SK-N-SH (cell line): Measurements from ENCODE around the gene NIPAL1. TPM values are rescaled to one million over a fixed set of nuclear protein-coding genes. Genes with fewer than 3 reads are reported as not detected.

Source experiments
- CTCF ChIA-PET: fragments of 300-600, 350-600 bp; formaldehyde crosslinking; extraction: SDS; loops from one replicate; lab custom pipeline; 2021; lab: Yijun Ruan, JAX
- POLR2A ChIA-PET: fragments of 350-600 bp; sonication (Branson Sonifier 250); formaldehyde crosslinking; extraction: SDS; loops from one replicate; lab custom pipeline; 2020; ENCODE audit warnings: antibody characterized with exemption, inconsistent platforms; lab: Yijun Ruan, JAX
- DNase-seq: peaks from one replicate; pipeline ENCODE4 v3.0.0; 2012
- H2AFZ ChIP-seq: fragments of 200-600 bp; sonication (generic); 2 replicates; pipeline ENCODE4 v1.8.1; 2016; ENCODE audit warnings: antibody characterized with exemption, mild to moderate bottlenecking, low read depth
- H3F3A ChIP-seq: fragments of 200-600 bp; sonication (generic); replicated peaks from 2 replicates; pipeline ENCODE3; 2016; ENCODE audit warnings: antibody characterized with exemption, mild to moderate bottlenecking; ENCODE audit not compliant: insufficient read depth
- H3K27ac ChIP-seq, 2 experiments: fragments of 200-500 bp in 1 of 2; fragments of 200-600 bp in 1 of 2; sonication (Bioruptor generic) in 1 of 2; sonication (generic), shearing (Covaris generic) in 1 of 2; 2 replicates each; pipeline versions ENCODE4 v1.5.1 to v1.6.1; 2014 to 2016; ENCODE audit warnings: low read depth in 2 of 2, inconsistent platforms in 1 of 2, low read length in 1 of 2, mild to moderate bottlenecking in 1 of 2, mixed read lengths in 1 of 2
- H3K27me3 ChIP-seq: fragments of 200-600 bp; sonication (generic), shearing (Covaris generic); 2 replicates; pipeline ENCODE4 v1.6.1; 2016; ENCODE audit warnings: mixed run types; ENCODE audit not compliant: insufficient read depth
- H3K36me3 ChIP-seq, 2 experiments: fragments of 200-500 bp in 1 of 2; fragments of 200-600 bp in 1 of 2; sonication (Bioruptor generic) in 1 of 2; sonication (generic) in 1 of 2; replicated peaks in 1 of 2; 2 replicates each; pipeline versions ENCODE3 to v1.5.1; 2014 to 2016; ENCODE audit warnings: low read length in 1 of 2, mild to moderate bottlenecking in 1 of 2; ENCODE audit not compliant: insufficient read depth in 2 of 2, control insufficient read depth in 1 of 2
- H3K4me1 ChIP-seq, 2 experiments: fragments of 200-500 bp in 1 of 2; fragments of 200-600 bp in 1 of 2; sonication (Bioruptor generic) in 1 of 2; sonication (generic), shearing (Covaris generic) in 1 of 2; 2 replicates each; pipeline versions ENCODE4 v1.5.1 to v1.6.1; 2014 to 2016; ENCODE audit warnings: low read depth in 1 of 2, low read length in 1 of 2, mixed run types in 1 of 2; ENCODE audit not compliant: insufficient read depth in 2 of 2, control insufficient read depth in 1 of 2
- H3K4me2 ChIP-seq: fragments of 200-600 bp; sonication (generic), shearing (Covaris generic); 2 replicates; pipeline ENCODE4 v1.6.1; 2017; ENCODE audit warnings: mixed run types
- H3K4me3 ChIP-seq, 2 experiments: fragments of 200-500 bp in 1 of 2; fragments of 200-600 bp in 1 of 2; sonication (Bioruptor generic) in 1 of 2; sonication (generic), shearing (Covaris generic) in 1 of 2; 2 replicates each; pipeline versions ENCODE4 v1.5.1 to v1.8.1; 2014 to 2016; ENCODE audit warnings: low read depth in 2 of 2, inconsistent platforms in 1 of 2, low read length in 1 of 2, mild to moderate bottlenecking in 1 of 2, mixed read lengths in 1 of 2, moderate library complexity in 1 of 2
- H3K79me2 ChIP-seq: fragments of 200-600 bp; sonication (generic); 2 replicates; pipeline ENCODE4 v1.8.1; 2017; ENCODE audit warnings: mild to moderate bottlenecking; ENCODE audit not compliant: insufficient read depth
- H3K9ac ChIP-seq: fragments of 200-600 bp; sonication (generic); 2 replicates; pipeline ENCODE4 v1.6.1; 2017; ENCODE audit warnings: mixed run types
- H3K9me2 ChIP-seq: fragments of 200-600 bp; sonication (generic); 2 replicates; pipeline ENCODE4 v1.6.1; 2017; ENCODE audit warnings: mixed run types
- H3K9me3 ChIP-seq: fragments of 200-600 bp; sonication (generic); 2 replicates; pipeline ENCODE4 v1.6.1; 2017; ENCODE audit warnings: mixed run types, mild to moderate bottlenecking, moderate library complexity
- H4K20me1 ChIP-seq: fragments of 200-600 bp; sonication (generic); 2 replicates; pipeline ENCODE4 v1.6.1; 2017; ENCODE audit warnings: mild to moderate bottlenecking, mixed run types; ENCODE audit not compliant: insufficient read depth
- CHD2 ChIP-seq: fragments of 150-350 bp; IDR thresholded peaks from 2 replicates; pipeline ENCODE4 v1.6.1; 2018; ENCODE audit warnings: low read length; ENCODE audit not compliant: partially characterized antibody
- EZH2phosphoT487 ChIP-seq: fragments of 200-600 bp; sonication (generic); IDR thresholded peaks from 2 replicates; pipeline ENCODE4 v1.6.1; 2017; ENCODE audit warnings: low read depth, mixed run types, mild to moderate bottlenecking, antibody characterized with exemption, moderate library complexity, borderline replicate concordance
- FOSL2 ChIP-seq: IDR thresholded peaks from 2 replicates; pipeline ENCODE4 v1.4.0; 2012; ENCODE audit warnings: low read depth, mild to moderate bottlenecking, moderate library complexity, borderline replicate concordance
- FOXJ3 ChIP-seq: sonication (generic); formaldehyde crosslinking; IDR thresholded peaks from 2 replicates; pipeline ENCODE4 v1.5.1; 2020; ENCODE audit warnings: mild to moderate bottlenecking, missing genetic modification reagents
- GABPA ChIP-seq: IDR thresholded peaks from 2 replicates; pipeline ENCODE4 v1.4.0; 2012; ENCODE audit warnings: low read depth, mild to moderate bottlenecking
- GATA2 ChIP-seq: sonication (generic); formaldehyde crosslinking; IDR thresholded peaks from 2 replicates; pipeline ENCODE4 v1.5.0; 2020; ENCODE audit warnings: mild to moderate bottlenecking, missing genetic modification reagents
- MAX ChIP-seq: IDR thresholded peaks from 2 replicates; pipeline ENCODE4 v1.4.0; 2012; ENCODE audit warnings: low read depth
- MEF2A ChIP-seq: IDR thresholded peaks from 2 replicates; pipeline ENCODE4 v1.4.0; 2012; ENCODE audit warnings: low read depth, borderline replicate concordance
- MXI1 ChIP-seq: IDR thresholded peaks from 2 replicates; pipeline ENCODE4 v1.6.1; 2012; ENCODE audit warnings: mild to moderate bottlenecking, low read depth, low read length, improper control_type of control experiment
- NRF1 ChIP-seq: IDR thresholded peaks from 2 replicates; pipeline ENCODE4 v1.6.1; 2012; ENCODE audit warnings: low read depth, mild to moderate bottlenecking, low read length
- POLR2AphosphoS5 ChIP-seq: IDR thresholded peaks from 2 replicates; pipeline ENCODE4 v1.6.1; 2012; ENCODE audit warnings: low read depth, low read length
- RCOR1 ChIP-seq: fragments of 150-350 bp; IDR thresholded peaks from 2 replicates; pipeline ENCODE4 v1.6.1; 2017; ENCODE audit warnings: antibody characterized with exemption, low read length
- RFX5 ChIP-seq: IDR thresholded peaks from 2 replicates; pipeline ENCODE4 v1.6.1; 2012; ENCODE audit warnings: mild to moderate bottlenecking, improper control_type of control experiment, low read length
- RXRA ChIP-seq: IDR thresholded peaks from 2 replicates; pipeline ENCODE4 v1.4.0; 2012; ENCODE audit warnings: low read depth, mild to moderate bottlenecking, borderline replicate concordance
- SIN3A ChIP-seq: IDR thresholded peaks from 2 replicates; pipeline ENCODE4 v1.6.1; 2012; ENCODE audit warnings: low read depth, mild to moderate bottlenecking, low read length, moderate library complexity, borderline replicate concordance
- TAF1 ChIP-seq: IDR thresholded peaks from 2 replicates; pipeline ENCODE4 v1.6.1; 2012; ENCODE audit warnings: low read depth, mild to moderate bottlenecking, low read length, moderate library complexity, borderline replicate concordance
- WGBS: methylation state at CpG from one replicate; pipeline ENCODE4 v1.1.6; 2017; ENCODE audit warnings: low lambda C conversion rate; 5-methylcytosine and 5-hydroxymethylcytosine counted together
- polyA plus RNA-seq, 3 experiments: library from polyadenylated mRNA; depleted of rRNA; stranded (reverse); fragments of >200 nt; gene quantifications; 2 replicates each; pipeline ENCODE4 v1.2.3, GENCODE V29; 2012
- TF ChIP-seq, protein P1 (sequence below): IDR thresholded peaks from 2 replicates; pipeline ENCODE4 v1.6.1; 2012; ENCODE audit warnings: mild to moderate bottlenecking, low read depth, low read length, moderate library complexity

The NIPAL1 gene
- polyA plus RNA-seq, 1 of the 3 experiments (the other 2 are of a cell fraction): 1.8 TPM

DNA sequence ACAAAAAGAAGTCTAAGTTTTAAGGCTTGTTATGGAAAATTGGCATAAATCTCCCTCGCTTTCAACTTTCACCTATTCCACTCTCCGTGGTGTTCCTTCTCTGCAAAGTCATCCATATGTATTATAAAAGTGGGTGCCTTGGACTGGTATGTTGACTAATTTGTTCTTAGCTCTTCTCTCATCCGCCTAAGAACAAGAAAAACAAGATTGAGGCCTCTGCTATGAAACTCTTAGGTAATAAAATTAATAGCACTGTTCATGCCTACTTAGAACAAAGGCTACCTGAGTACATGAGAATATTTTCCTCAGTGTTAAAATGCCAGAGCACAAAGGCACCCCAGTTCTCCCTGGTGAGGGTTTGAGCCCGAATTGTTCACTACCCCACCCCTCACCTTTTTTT lies 1.4 kb upstream of the NIPAL1 start:
- Histone ChIP-seq H3K36me3 (no peaks in the 10 kb centered on the region), H2AFZ (no peak overlapping the region), H3K4me2 (no peak overlapping the region), H3K4me1 (peaks cover 0 to 10% of the 10 kb centered on the region in 2 experiments; a peak in 1 of 4 replicates), H3K27me3 (no peaks in the 10 kb centered on the region), H3K27ac (no peak overlapping the region), H3K9ac (no peak overlapping the region), H3K9me3 (no peaks in the 10 kb centered on the region), H3F3A (peaks cover 6% of the 10 kb centered on the region), H3K4me3 (no peak overlapping the region), H3K9me2 (no peaks in the 10 kb centered on the region)
- ChIA-PET POLR2A (no interaction called here), CTCF (interaction anchor here (1.4 kb wide), 1 partner anchor 83 kb away, joined by 3 read pairs; no protein-coding TSS in a partner anchor)
- WGBS: 78% methylated on average over 4 of the region's 4 CpGs
- DNase-seq: no peak
- TF ChIP-seq RFX5 (no peak), FOSL2 (no peak), FOXJ3 (CRISPR knock-in tag) (no peak), SIN3A (no peak), MAX (no peak), NRF1 (no peak), MXI1 (no peak), MEF2A (no peak), RXRA (no peak), GATA2 (CRISPR knock-in tag) (no peak), RCOR1 (no peak), GABPA (no peak), POLR2AphosphoS5 (no peak)
- TF ChIP-seq, all 33 proteins: peak for 0
- no peaks in the 10 kb centered on the region for H4K20me1 ChIP-seq
- no peaks in the 10 kb centered on the region for H3K79me2 ChIP-seq

DNA sequence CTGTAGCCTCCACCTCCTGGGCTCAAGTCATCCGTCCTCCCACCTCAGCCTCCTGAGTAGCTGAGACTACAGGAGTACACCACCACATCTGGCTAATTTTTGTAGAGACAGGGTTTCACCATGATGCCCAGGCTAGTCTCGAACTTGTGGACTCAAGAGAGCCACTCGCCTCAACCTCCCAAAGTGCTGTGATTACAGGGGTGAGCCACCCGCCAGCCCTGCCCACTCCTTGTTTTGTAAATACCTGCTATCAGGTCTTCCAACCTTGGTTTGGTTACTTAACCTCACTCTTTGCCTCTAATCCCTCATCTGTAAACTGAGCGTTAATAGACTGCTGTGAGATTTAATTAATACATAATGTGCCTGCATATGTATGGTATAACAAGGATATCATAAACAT lies 894 bp upstream of the NIPAL1 start:
- no peaks in the 10 kb centered on the region for H3K36me3 ChIP-seq
- TF ChIP-seq, protein P1, sequence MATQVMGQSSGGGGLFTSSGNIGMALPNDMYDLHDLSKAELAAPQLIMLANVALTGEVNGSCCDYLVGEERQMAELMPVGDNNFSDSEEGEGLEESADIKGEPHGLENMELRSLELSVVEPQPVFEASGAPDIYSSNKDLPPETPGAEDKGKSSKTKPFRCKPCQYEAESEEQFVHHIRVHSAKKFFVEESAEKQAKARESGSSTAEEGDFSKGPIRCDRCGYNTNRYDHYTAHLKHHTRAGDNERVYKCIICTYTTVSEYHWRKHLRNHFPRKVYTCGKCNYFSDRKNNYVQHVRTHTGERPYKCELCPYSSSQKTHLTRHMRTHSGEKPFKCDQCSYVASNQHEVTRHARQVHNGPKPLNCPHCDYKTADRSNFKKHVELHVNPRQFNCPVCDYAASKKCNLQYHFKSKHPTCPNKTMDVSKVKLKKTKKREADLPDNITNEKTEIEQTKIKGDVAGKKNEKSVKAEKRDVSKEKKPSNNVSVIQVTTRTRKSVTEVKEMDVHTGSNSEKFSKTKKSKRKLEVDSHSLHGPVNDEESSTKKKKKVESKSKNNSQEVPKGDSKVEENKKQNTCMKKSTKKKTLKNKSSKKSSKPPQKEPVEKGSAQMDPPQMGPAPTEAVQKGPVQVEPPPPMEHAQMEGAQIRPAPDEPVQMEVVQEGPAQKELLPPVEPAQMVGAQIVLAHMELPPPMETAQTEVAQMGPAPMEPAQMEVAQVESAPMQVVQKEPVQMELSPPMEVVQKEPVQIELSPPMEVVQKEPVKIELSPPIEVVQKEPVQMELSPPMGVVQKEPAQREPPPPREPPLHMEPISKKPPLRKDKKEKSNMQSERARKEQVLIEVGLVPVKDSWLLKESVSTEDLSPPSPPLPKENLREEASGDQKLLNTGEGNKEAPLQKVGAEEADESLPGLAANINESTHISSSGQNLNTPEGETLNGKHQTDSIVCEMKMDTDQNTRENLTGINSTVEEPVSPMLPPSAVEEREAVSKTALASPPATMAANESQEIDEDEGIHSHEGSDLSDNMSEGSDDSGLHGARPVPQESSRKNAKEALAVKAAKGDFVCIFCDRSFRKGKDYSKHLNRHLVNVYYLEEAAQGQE: no peak
- TF ChIP-seq RCOR1 (no peak), MEF2A (no peak), FOXJ3 (CRISPR knock-in tag) (no peak), MXI1 (no peak), TAF1 (no peak), NRF1 (no peak), CHD2 (no peak), GATA2 (CRISPR knock-in tag) (no peak), EZH2phosphoT487 (no peak)
- no peaks in the 10 kb centered on the region for H4K20me1 ChIP-seq
- peak overlapping the region; percentile 85 for H3K4me2 ChIP-seq
- peaks cover 0 to 10% of the 10 kb centered on the region in 2 experiments; a peak in 1 of 4 replicates for H3K4me1 ChIP-seq
- no peaks in the 10 kb centered on the region for H3K79me2 ChIP-seq
- 84% methylated on average over 5 of the region's 5 CpGs for WGBS
- CTCF ChIA-PET: interaction anchor here (0.8 to 1.7 kb wide), 6 partner anchors 13 to 117 kb away, joined by 3 to 10 read pairs (median 3); no protein-coding TSS in a partner anchor
- peak overlapping the region; percentile 89 for H2AFZ ChIP-seq
- no peak overlapping the region for H3K27ac ChIP-seq
- no peak for DNase-seq
- H3K27me3 ChIP-seq: no peaks in the 10 kb centered on the region
- H3K4me3 ChIP-seq: peak overlapping the region; percentile 87 to 88; a peak in 3 of 4 replicates
- H3K9ac ChIP-seq: no peak overlapping the region
- H3F3A ChIP-seq: peaks cover 6% of the 10 kb centered on the region
- H3K9me3 ChIP-seq: no peaks in the 10 kb centered on the region
- H3K9me2 ChIP-seq: no peaks in the 10 kb centered on the region
- POLR2A ChIA-PET: no interaction called here
